Measurements from ENCODE around the gene FAM13C.

DNA sequence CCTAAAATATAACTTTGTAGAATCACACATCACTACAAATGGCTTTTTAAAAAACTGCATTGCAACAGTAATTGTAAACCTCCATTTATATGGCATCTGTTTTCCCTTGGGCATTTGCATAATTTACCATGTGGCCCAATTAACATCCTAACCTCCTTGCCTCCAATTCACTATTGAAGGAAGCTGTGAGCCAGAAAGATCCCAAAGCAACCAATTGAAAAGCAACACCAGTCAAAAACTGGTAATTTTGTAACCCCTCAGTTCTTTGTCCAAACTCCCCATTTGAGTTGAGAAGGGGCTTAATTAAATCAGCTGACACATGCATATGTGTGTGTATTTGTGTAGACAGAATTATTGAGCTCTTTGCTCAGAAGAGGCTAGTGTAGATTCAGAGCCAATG lies 90.3 kb downstream of the FAM13C start:
- TF ChIP-seq, protein P1, sequence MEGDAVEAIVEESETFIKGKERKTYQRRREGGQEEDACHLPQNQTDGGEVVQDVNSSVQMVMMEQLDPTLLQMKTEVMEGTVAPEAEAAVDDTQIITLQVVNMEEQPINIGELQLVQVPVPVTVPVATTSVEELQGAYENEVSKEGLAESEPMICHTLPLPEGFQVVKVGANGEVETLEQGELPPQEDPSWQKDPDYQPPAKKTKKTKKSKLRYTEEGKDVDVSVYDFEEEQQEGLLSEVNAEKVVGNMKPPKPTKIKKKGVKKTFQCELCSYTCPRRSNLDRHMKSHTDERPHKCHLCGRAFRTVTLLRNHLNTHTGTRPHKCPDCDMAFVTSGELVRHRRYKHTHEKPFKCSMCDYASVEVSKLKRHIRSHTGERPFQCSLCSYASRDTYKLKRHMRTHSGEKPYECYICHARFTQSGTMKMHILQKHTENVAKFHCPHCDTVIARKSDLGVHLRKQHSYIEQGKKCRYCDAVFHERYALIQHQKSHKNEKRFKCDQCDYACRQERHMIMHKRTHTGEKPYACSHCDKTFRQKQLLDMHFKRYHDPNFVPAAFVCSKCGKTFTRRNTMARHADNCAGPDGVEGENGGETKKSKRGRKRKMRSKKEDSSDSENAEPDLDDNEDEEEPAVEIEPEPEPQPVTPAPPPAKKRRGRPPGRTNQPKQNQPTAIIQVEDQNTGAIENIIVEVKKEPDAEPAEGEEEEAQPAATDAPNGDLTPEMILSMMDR (IDR thresholded peaks at IDR 0.05): no peak
- TF ChIP-seq POLR2A (IDR thresholded peaks at IDR 0.05): no peak
